ENCODE measurements around the gene PPP1R12C.
"Not testable (repeated sequence)": the region's sequence is repeated elsewhere in the genome, so short reads cannot be mapped to it uniquely, and the experiment has no call there.

Gene PPP1R12C

GRCh38 chr19:55156202-55157063 is 39.0 kb upstream of the PPP1R12C start:
- TF ChIP-seq EZH2 (IDR thresholded peaks at IDR 0.05; ENCODE audit: borderline replicate concordance, low read length) (no peak), CTCF (IDR thresholded peaks at IDR 0.05; ENCODE audit: low read length) (no peak)
- Histone ChIP-seq H4K20me1 (ENCODE audit: insufficient read depth, low read length) (no peaks in the 10 kb centered on the region), H3K4me3 (ENCODE audit: low read depth, low read length, poor library complexity, severe bottlenecking) (no peak overlapping the region), H3K36me3 (ENCODE audit: insufficient read depth, low read length) (no peaks in the 10 kb centered on the region; the same call in 1 of the 2 replicates), H3K4me2 (ENCODE audit: low read length) (no peak overlapping the region), H3K27ac (ENCODE audit: low read depth, low read length, poor library complexity, severe bottlenecking) (no peak overlapping the region), H3K27me3 (ENCODE audit: insufficient read depth, low read length) (no peaks in the 10 kb centered on the region), H2AFZ (ENCODE audit: low read length) (no peak overlapping the region), H3K9me3 (ENCODE audit: low read length) (peaks cover 4% of the 10 kb centered on the region; the same call in 1 of the 2 replicates), H3K9me2 (ENCODE audit: low read depth, low read length) (no peaks in the 10 kb centered on the region), H3F3A (ENCODE audit: insufficient read depth, low read length) (no peaks in the 10 kb centered on the region), H3K9ac (ENCODE audit: low read length) (no peak overlapping the region), H3K4me1 (ENCODE audit: insufficient read depth, low read length, severe bottlenecking) (no peaks in the 10 kb centered on the region), H3K79me2 (ENCODE audit: insufficient read depth, low read length) (no peaks in the 10 kb centered on the region)

GRCh38 chr19:55155784-55156183 is 38.3 kb upstream of the PPP1R12C start:
- H3K9ac ChIP-seq (ENCODE audit: low read length), result not testable (repeated sequence)

GRCh38 chr19:55153652-55154264 is 36.3 kb upstream of the PPP1R12C start:
- H3K4me1 ChIP-seq (ENCODE audit: insufficient read depth, low read length, severe bottlenecking), result no peaks in the 10 kb centered on the region

More at GRCh38 chr19:55155784-55156183, 38.3 kb upstream of the PPP1R12C start:
- H3K27ac ChIP-seq (ENCODE audit: low read depth, low read length, poor library complexity, severe bottlenecking); H3K79me2 ChIP-seq (ENCODE audit: insufficient read depth, low read length); H3K4me3 ChIP-seq (ENCODE audit: low read depth, low read length, poor library complexity, severe bottlenecking); H2AFZ ChIP-seq (ENCODE audit: low read length); H3K4me2 ChIP-seq (ENCODE audit: low read length); H3K9me3 ChIP-seq (ENCODE audit: low read length); H4K20me1 ChIP-seq (ENCODE audit: insufficient read depth, low read length); H3K4me1 ChIP-seq (ENCODE audit: insufficient read depth, low read length, severe bottlenecking); H3F3A ChIP-seq (ENCODE audit: insufficient read depth, low read length); H3K36me3 ChIP-seq (ENCODE audit: insufficient read depth, low read length); H3K27me3 ChIP-seq (ENCODE audit: insufficient read depth, low read length); H3K9me2 ChIP-seq (ENCODE audit: low read depth, low read length): not testable (repeated sequence)

More at GRCh38 chr19:55153652-55154264, 36.3 kb upstream of the PPP1R12C start:
- no peaks in the 10 kb centered on the region for H4K20me1 ChIP-seq (ENCODE audit: insufficient read depth, low read length)
- H2AFZ ChIP-seq (ENCODE audit: low read length), result 0 out of 2 replicates have a peak overlapping the region, but pooled peaks have one; percentile 49
- no peaks in the 10 kb centered on the region for H3K27me3 ChIP-seq (ENCODE audit: insufficient read depth, low read length)
- no peak overlapping the region for H3K27ac ChIP-seq (ENCODE audit: low read depth, low read length, poor library complexity, severe bottlenecking)
- H3K9me3 ChIP-seq (ENCODE audit: low read length), result peaks cover 4% of the 10 kb centered on the region; the same call in 1 of the 2 replicates
- TF ChIP-seq EZH2 (IDR thresholded peaks at IDR 0.05; ENCODE audit: borderline replicate concordance, low read length) (no peak), CTCF (IDR thresholded peaks at IDR 0.05; ENCODE audit: low read length) (no peak)
- no peaks in the 10 kb centered on the region; the same call in 1 of the 2 replicates for H3K36me3 ChIP-seq (ENCODE audit: insufficient read depth, low read length)
- H3F3A ChIP-seq (ENCODE audit: insufficient read depth, low read length), result no peaks in the 10 kb centered on the region
- H3K9ac ChIP-seq (ENCODE audit: low read length), result no peak overlapping the region
- H3K79me2 ChIP-seq (ENCODE audit: insufficient read depth, low read length), result no peaks in the 10 kb centered on the region
- H3K4me3 ChIP-seq (ENCODE audit: low read depth, low read length, poor library complexity, severe bottlenecking), result no peak overlapping the region
- H3K4me2 ChIP-seq (ENCODE audit: low read length), result no peak overlapping the region
- no peaks in the 10 kb centered on the region for H3K9me2 ChIP-seq (ENCODE audit: low read depth, low read length)

Data from OCI-LY1 (cell line).